ENCODE results near the gene KCTD16. TPM values are rescaled to one million over a fixed set of nuclear protein-coding genes. Genes with fewer than 3 reads are reported as not detected.

Gene KCTD16
- total RNA-seq, 2 experiments from 2014 or later: 0.19 to 0.32 TPM

DNA sequence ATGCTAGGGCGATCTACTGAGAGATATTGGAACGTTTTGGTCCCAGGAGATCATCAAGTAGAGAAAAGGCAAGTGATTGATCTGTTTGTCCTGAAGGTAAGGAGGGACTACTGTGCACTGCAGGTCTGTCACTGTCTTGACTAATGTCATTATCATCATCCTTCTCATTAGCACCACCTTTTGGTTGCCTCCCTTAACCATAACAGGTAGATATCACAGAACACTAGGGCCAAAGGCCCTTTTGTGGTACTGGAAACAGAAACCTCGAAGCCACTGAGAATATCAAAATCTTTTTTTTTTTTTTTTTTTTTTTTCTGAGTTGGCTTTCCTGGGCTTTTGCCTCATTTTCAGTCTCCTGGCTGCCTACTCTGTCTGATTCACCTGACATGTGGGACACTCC is 134.0 kb downstream of the KCTD16 start:
- Histone ChIP-seq H2AFZ (ENCODE audit: low read length) (no peak overlapping the region), H3K4me2 (ENCODE audit: low read length) (no peak overlapping the region), H3K27ac (ENCODE audit: low read depth, low read length, poor library complexity, severe bottlenecking) (no peak overlapping the region), H3K36me3 (ENCODE audit: insufficient read depth, low read length) (no peaks in the 10 kb centered on the region), H3K4me1 (ENCODE audit: insufficient read depth, low read length, poor library complexity, severe bottlenecking) (no peaks in the 10 kb centered on the region), H3K4me3 (ENCODE audit: low read depth, low read length, poor library complexity, severe bottlenecking) (no peak overlapping the region), H3K9me3 (ENCODE audit: low read length) (no peaks in the 10 kb centered on the region), H4K20me1 (ENCODE audit: insufficient read depth, low read length) (no peaks in the 10 kb centered on the region), H3K79me2 (ENCODE audit: insufficient read depth, low read depth, low read length) (no peaks in the 10 kb centered on the region), H3K9me2 (ENCODE audit: insufficient read depth, low read length) (no peaks in the 10 kb centered on the region)
- BruUV-seq (replicated peaks): no TSS peak
- ChIA-PET POLR2A (interaction anchor here (0.7 kb wide), 1 partner anchor 17 kb away, joined by 5 read pairs; no protein-coding TSS in a partner anchor), CTCF (ENCODE audit: unreplicated experiment) (no interaction called here)
- no peak for TF ChIP-seq EZH2phosphoT487 (IDR thresholded peaks at IDR 0.05; ENCODE audit: borderline replicate concordance, low read depth, low read length)
- TF ChIP-seq, protein P1, sequence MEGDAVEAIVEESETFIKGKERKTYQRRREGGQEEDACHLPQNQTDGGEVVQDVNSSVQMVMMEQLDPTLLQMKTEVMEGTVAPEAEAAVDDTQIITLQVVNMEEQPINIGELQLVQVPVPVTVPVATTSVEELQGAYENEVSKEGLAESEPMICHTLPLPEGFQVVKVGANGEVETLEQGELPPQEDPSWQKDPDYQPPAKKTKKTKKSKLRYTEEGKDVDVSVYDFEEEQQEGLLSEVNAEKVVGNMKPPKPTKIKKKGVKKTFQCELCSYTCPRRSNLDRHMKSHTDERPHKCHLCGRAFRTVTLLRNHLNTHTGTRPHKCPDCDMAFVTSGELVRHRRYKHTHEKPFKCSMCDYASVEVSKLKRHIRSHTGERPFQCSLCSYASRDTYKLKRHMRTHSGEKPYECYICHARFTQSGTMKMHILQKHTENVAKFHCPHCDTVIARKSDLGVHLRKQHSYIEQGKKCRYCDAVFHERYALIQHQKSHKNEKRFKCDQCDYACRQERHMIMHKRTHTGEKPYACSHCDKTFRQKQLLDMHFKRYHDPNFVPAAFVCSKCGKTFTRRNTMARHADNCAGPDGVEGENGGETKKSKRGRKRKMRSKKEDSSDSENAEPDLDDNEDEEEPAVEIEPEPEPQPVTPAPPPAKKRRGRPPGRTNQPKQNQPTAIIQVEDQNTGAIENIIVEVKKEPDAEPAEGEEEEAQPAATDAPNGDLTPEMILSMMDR (conservative IDR thresholded peaks at IDR 0.05; ENCODE audit: low read length): 0 out of 2 replicates have a peak, but pooled peaks have one; percentile 24
- no peak for DNase-seq (ENCODE audit: low spot score)
- intact Hi-C loops (cut with micrococcal nuclease; ENCODE audit: unreplicated experiment): loop anchor here (5.0 kb wide), 1 partner anchor 533 kb away; no protein-coding TSS in a partner anchor

DNA sequence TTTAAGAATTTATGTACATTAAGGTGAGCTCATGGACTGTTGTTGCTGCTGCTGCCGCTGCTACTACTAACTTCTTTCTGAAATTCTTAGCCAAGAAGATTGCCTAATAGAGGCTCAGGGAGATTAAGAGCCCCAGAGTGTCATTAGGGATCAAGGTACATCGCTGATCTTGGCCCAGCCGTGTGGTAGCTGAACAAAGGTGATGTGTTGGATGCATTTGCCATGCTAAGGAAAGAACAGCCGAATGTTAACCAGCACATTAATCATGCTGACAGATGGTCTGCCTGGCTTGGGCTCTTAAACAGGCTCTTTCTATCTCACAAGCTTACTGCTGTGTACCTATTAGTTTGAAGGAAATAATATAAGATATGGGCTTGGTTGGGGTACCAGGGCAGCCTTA is 137.1 kb downstream of the KCTD16 start:
- H3K9me3 ChIP-seq (ENCODE audit: low read length): no peaks in the 10 kb centered on the region
- TF ChIP-seq, protein P1 (conservative IDR thresholded peaks at IDR 0.05; ENCODE audit: low read length): no peak
- no peak for TF ChIP-seq EZH2phosphoT487 (IDR thresholded peaks at IDR 0.05; ENCODE audit: borderline replicate concordance, low read depth, low read length)
- no peaks in the 10 kb centered on the region for H3K4me1 ChIP-seq (ENCODE audit: insufficient read depth, low read length, poor library complexity, severe bottlenecking)
- H3K4me2 ChIP-seq (ENCODE audit: low read length): no peak overlapping the region
- H3K4me3 ChIP-seq (ENCODE audit: low read depth, low read length, poor library complexity, severe bottlenecking): no peak overlapping the region
- no peaks in the 10 kb centered on the region for H4K20me1 ChIP-seq (ENCODE audit: insufficient read depth, low read length)
- ChIA-PET CTCF (ENCODE audit: unreplicated experiment) (no interaction called here), POLR2A (interaction anchor here (0.6 kb wide), 1 partner anchor 1139 kb away, joined by 6 read pairs; no protein-coding TSS in a partner anchor)
- no TSS peak for BruUV-seq (replicated peaks)
- no peak overlapping the region for H3K27ac ChIP-seq (ENCODE audit: low read depth, low read length, poor library complexity, severe bottlenecking)
- no peaks in the 10 kb centered on the region for H3K79me2 ChIP-seq (ENCODE audit: insufficient read depth, low read depth, low read length)
- no peaks in the 10 kb centered on the region for H3K9me2 ChIP-seq (ENCODE audit: insufficient read depth, low read length)
- no peak overlapping the region for H2AFZ ChIP-seq (ENCODE audit: low read length)
- H3K36me3 ChIP-seq (ENCODE audit: insufficient read depth, low read length): no peaks in the 10 kb centered on the region
- DNase-seq (ENCODE audit: low spot score): no peak
- intact Hi-C loops (cut with micrococcal nuclease; ENCODE audit: unreplicated experiment): loop anchor here (5.0 kb wide), 1 partner anchor 530 kb away; no protein-coding TSS in a partner anchor

DNA sequence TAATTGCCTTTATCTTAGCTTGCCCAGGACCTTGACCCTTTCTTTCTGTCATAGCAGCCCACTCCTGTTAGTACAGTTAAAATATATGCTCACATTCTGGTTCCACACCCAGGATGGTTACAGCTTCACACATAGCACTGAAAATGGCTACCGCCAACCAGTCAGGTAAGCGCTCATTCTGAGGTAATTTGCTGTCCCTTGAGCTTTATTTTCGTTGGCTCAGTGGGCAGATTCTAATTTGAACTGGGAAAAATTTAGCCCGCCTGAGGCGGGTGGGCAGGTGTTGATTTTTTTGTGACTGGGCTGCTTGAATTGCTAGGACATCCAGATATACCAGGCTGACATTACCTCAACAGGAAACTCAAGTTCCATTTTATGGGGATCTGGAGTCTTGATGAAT is 137.5 kb downstream of the KCTD16 start:
- intact Hi-C loops (cut with micrococcal nuclease; ENCODE audit: unreplicated experiment): loop anchor here (5.0 kb wide), 1 partner anchor 529 kb away; no protein-coding TSS in a partner anchor
- H3K9me3 ChIP-seq (ENCODE audit: low read length): no peaks in the 10 kb centered on the region
- H3K79me2 ChIP-seq (ENCODE audit: insufficient read depth, low read depth, low read length): no peaks in the 10 kb centered on the region
- H2AFZ ChIP-seq (ENCODE audit: low read length): no peak overlapping the region
- TF ChIP-seq, protein P1 (conservative IDR thresholded peaks at IDR 0.05; ENCODE audit: low read length): no peak
- TF ChIP-seq EZH2phosphoT487 (IDR thresholded peaks at IDR 0.05; ENCODE audit: borderline replicate concordance, low read depth, low read length): no peak
- H3K27ac ChIP-seq (ENCODE audit: low read depth, low read length, poor library complexity, severe bottlenecking): no peak overlapping the region
- H3K9me2 ChIP-seq (ENCODE audit: insufficient read depth, low read length): no peaks in the 10 kb centered on the region
- BruUV-seq (replicated peaks): no TSS peak
- H3K36me3 ChIP-seq (ENCODE audit: insufficient read depth, low read length): no peaks in the 10 kb centered on the region
- ChIA-PET POLR2A (no interaction called here), CTCF (ENCODE audit: unreplicated experiment) (no interaction called here)
- no peak overlapping the region for H3K4me2 ChIP-seq (ENCODE audit: low read length)
- no peaks in the 10 kb centered on the region for H4K20me1 ChIP-seq (ENCODE audit: insufficient read depth, low read length)
- no peak overlapping the region for H3K4me3 ChIP-seq (ENCODE audit: low read depth, low read length, poor library complexity, severe bottlenecking)
- H3K4me1 ChIP-seq (ENCODE audit: insufficient read depth, low read length, poor library complexity, severe bottlenecking): no peaks in the 10 kb centered on the region
- DNase-seq (ENCODE audit: low spot score): no peak

Measured in OCI-LY7 (cell line).